Erythroblast (primary cell): ENCODE data around the gene UTP18.
A peak's percentile ranks its signal among the peaks of the same experiment; 100 is the strongest.
"Not testable (repeated sequence)": the region's sequence is repeated elsewhere in the genome, so short reads cannot be mapped to it uniquely, and the experiment has no call there.

Experiments used
- DNase-seq, 2 experiments: peaks; one replicate each; lab custom pipeline; 2025; lab: John Stamatoyannopoulos, UW
- GATA1 ChIP-seq: IDR thresholded peaks from 2 replicates; pipeline ENCODE4 v1.6.1; 2011; ENCODE audit warnings: low read depth, mild to moderate bottlenecking, control low read depth, low read length, moderate library complexity
- POLR2A ChIP-seq: IDR thresholded peaks from 2 replicates; pipeline ENCODE4 v1.6.1; 2011; ENCODE audit warnings: mild to moderate bottlenecking, low read length

The UTP18 gene

GRCh38 chr17:51260237-51261023 lies at the start of gene UTP18:
UTP18 (plus strand) TSS chr17:51260546; CDS start chr17:51260585, 39 bp downstream.
- TF ChIP-seq GATA1 (no peak), POLR2A (peak; percentile 71)
- DNase-seq: peak; percentile 98 to 99

GRCh38 chr17:51214920-51215319 lies 45.4 kb upstream of the UTP18 start:
- DNase-seq: no peak
- TF ChIP-seq GATA1 (no peak), POLR2A (no peak)

- no peak for DNase-seq
- TF ChIP-seq GATA1: no peak
- TF ChIP-seq POLR2A: no peak
Observed at GRCh38 chr17:51217946-51218345, 42.4 kb upstream of the UTP18 start.

GRCh38 chr17:51221322-51221721 lies 39.0 kb upstream of the UTP18 start:
- no peak for DNase-seq
- TF ChIP-seq GATA1: no peak

- DNase-seq: no peak
- TF ChIP-seq GATA1 (no peak), POLR2A (no peak)
Observed at GRCh38 chr17:51224402-51225262, 35.7 kb upstream of the UTP18 start.

GRCh38 chr17:51225523-51225922 lies 34.8 kb upstream of the UTP18 start:
- not testable (repeated sequence) for DNase-seq

GRCh38 chr17:51228161-51228560 lies 32.2 kb upstream of the UTP18 start:
- no peak for TF ChIP-seq GATA1
- TF ChIP-seq POLR2A: no peak
- DNase-seq: no peak

GRCh38 chr17:51229889-51230288 lies 30.5 kb upstream of the UTP18 start:
- DNase-seq: no peak
- TF ChIP-seq GATA1: no peak

- DNase-seq: no peak
- TF ChIP-seq POLR2A (no peak), GATA1 (no peak)
Observed at GRCh38 chr17:51230306-51230705, 30.0 kb upstream of the UTP18 start.

- TF ChIP-seq GATA1: no peak
- no peak for TF ChIP-seq POLR2A
- no peak for DNase-seq
Observed at GRCh38 chr17:51231999-51232398, 28.3 kb upstream of the UTP18 start.

- TF ChIP-seq GATA1 (no peak), POLR2A (no peak)
- no peak for DNase-seq
Observed at GRCh38 chr17:51234162-51234561, 26.2 kb upstream of the UTP18 start.

- no peak for DNase-seq
- TF ChIP-seq POLR2A (no peak), GATA1 (no peak)
Observed at GRCh38 chr17:51238255-51238887, 22.0 kb upstream of the UTP18 start.

- TF ChIP-seq GATA1 (no peak), POLR2A (no peak)
- no peak for DNase-seq
Observed at GRCh38 chr17:51240275-51240674, 20.1 kb upstream of the UTP18 start.

- DNase-seq: no peak
- TF ChIP-seq POLR2A (no peak), GATA1 (no peak)
Observed at GRCh38 chr17:51244041-51244440, 16.3 kb upstream of the UTP18 start.
